BJ (cell line): Measurements from ENCODE around the gene LZTS2. TPM values are rescaled to one million over a fixed set of nuclear protein-coding genes. Genes with fewer than 3 reads are reported as not detected.

Source experiments
- CTCF ChIA-PET: fragments of 350-600 bp; formaldehyde crosslinking; extraction: SDS; loops from one replicate; lab custom pipeline; 2021; ENCODE audit warnings: antibody characterized with exemption, inconsistent platforms; lab: Yijun Ruan, JAX
- POLR2A ChIA-PET: fragments of 300-600 bp; sonication (Branson Sonifier 250); formaldehyde crosslinking; extraction: SDS; loops from one replicate; lab custom pipeline; 2021; ENCODE audit warnings: antibody characterized with exemption; lab: Charles Lee
- DNase-seq: peaks from one replicate; pipeline ENCODE4 v3.0.0-alpha.2; 2011; ENCODE audit warnings: low read depth
- H3K27me3 ChIP-seq: 2 replicates; pipeline ENCODE4 v1.6.0; 2011; ENCODE audit warnings: low read length; ENCODE audit not compliant: control insufficient read depth, insufficient read depth
- H3K36me3 ChIP-seq: 2 replicates; pipeline ENCODE4 v1.5.1; 2011; ENCODE audit warnings: low read length; ENCODE audit not compliant: control insufficient read depth, insufficient read depth
- H3K4me3 ChIP-seq: 2 replicates; pipeline ENCODE4 v1.5.1; 2011; ENCODE audit warnings: low read depth, mild to moderate bottlenecking, control low read depth, low read length
- polyA plus RNA-seq: library from polyadenylated mRNA; depleted of rRNA; stranded (reverse); fragments of >200 nt; gene quantifications from 2 replicates; pipeline ENCODE4 v1.2.3, GENCODE V29; 2011
- TF ChIP-seq, protein P1 (sequence below): IDR thresholded peaks from 2 replicates; pipeline ENCODE4 v1.5.1; 2011; ENCODE audit warnings: low read depth, mild to moderate bottlenecking, control low read depth, inconsistent platforms, low read length, moderate library complexity; ENCODE audit not compliant: insufficient read depth

Gene LZTS2
- polyA plus RNA-seq, 1 experiment: 81.5 TPM

- H3K27me3 ChIP-seq: peaks cover 12% of the 10 kb centered on the region
- TF ChIP-seq, protein P1, sequence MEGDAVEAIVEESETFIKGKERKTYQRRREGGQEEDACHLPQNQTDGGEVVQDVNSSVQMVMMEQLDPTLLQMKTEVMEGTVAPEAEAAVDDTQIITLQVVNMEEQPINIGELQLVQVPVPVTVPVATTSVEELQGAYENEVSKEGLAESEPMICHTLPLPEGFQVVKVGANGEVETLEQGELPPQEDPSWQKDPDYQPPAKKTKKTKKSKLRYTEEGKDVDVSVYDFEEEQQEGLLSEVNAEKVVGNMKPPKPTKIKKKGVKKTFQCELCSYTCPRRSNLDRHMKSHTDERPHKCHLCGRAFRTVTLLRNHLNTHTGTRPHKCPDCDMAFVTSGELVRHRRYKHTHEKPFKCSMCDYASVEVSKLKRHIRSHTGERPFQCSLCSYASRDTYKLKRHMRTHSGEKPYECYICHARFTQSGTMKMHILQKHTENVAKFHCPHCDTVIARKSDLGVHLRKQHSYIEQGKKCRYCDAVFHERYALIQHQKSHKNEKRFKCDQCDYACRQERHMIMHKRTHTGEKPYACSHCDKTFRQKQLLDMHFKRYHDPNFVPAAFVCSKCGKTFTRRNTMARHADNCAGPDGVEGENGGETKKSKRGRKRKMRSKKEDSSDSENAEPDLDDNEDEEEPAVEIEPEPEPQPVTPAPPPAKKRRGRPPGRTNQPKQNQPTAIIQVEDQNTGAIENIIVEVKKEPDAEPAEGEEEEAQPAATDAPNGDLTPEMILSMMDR: peak; percentile 88
- H3K36me3 ChIP-seq: no peaks in the 10 kb centered on the region
- no peak for DNase-seq
- ChIA-PET CTCF (interaction anchor here (0.6 to 27.0 kb wide), 18 partner anchors 4 to 799 kb away, joined by 3 to 676 read pairs (median 4); partner anchors contain the start of genes KAZALD1, PDZD7 and SFXN3), POLR2A (interaction anchor here (0.6 kb wide), 1 partner anchor 11 kb away, joined by 3 read pairs; the partner anchor contains the start of gene KAZALD1)
- peak overlapping the region; percentile 18 for H3K4me3 ChIP-seq
These were observed 50.8 kb downstream of the LZTS2 start for GRCh38 chr10:101050208-101051069.

- Histone ChIP-seq H3K27me3 (peaks cover 11% of the 10 kb centered on the region), H3K4me3 (no peak overlapping the region), H3K36me3 (no peaks in the 10 kb centered on the region)
- no peak for DNase-seq
- ChIA-PET CTCF (interaction anchor here (0.6 to 27.0 kb wide), 11 partner anchors 6 to 517 kb away, joined by 3 to 676 read pairs (median 5); partner anchors contain the start of genes KAZALD1 and LZTS2), POLR2A (interaction anchor here (1.0 to 1.3 kb wide), 2 partner anchors 9 kb away, joined by 7 to 9 read pairs; no protein-coding TSS in a partner anchor)
- TF ChIP-seq, protein P1: no peak
These were observed 52.7 kb downstream of the LZTS2 start for GRCh38 chr10:101052285-101052684.

DNA sequence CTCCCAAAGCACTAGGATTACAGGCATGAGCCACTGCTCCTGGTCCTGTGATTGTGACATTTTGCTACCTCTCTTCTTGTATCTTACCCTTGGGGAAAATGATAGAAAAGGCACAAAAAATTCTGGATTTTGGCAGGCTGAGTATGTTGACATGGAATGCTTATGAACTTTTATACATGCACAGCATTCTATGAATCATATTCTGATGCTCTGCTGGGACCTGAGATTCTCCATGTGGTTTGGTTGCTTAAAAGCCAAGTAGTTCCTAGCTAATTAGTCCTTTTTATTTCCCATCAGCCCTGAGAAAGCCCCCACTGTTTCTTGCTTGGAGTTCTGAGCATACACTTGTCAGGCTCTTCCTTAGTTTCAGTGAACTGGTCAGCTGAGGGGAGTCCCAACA lies 53.9 kb downstream of the LZTS2 start:
- CTCF ChIA-PET: interaction anchor here (0.7 to 27.0 kb wide), 5 partner anchors 7 to 88 kb away, joined by 3 to 676 read pairs (median 70); partner anchors contain the start of gene KAZALD1
- Histone ChIP-seq H3K36me3 (no peaks in the 10 kb centered on the region), H3K4me3 (no peak overlapping the region), H3K27me3 (peaks cover 7% of the 10 kb centered on the region)
- TF ChIP-seq, protein P1: no peak
- no peak for DNase-seq
- POLR2A ChIA-PET: no interaction called here

- H3K4me3 ChIP-seq: no peak overlapping the region
- no peak for DNase-seq
- ChIA-PET CTCF (interaction anchor here (0.7 to 27.0 kb wide), 6 partner anchors 8 to 87 kb away, joined by 3 to 676 read pairs (median 36); partner anchors contain the start of gene KAZALD1), POLR2A (no interaction called here)
- H3K36me3 ChIP-seq: no peaks in the 10 kb centered on the region
- H3K27me3 ChIP-seq: no peaks in the 10 kb centered on the region; the same call in 1 of the 2 replicates
- TF ChIP-seq, protein P1: no peak
These were observed 54.7 kb downstream of the LZTS2 start for GRCh38 chr10:101054351-101054750.

DNA sequence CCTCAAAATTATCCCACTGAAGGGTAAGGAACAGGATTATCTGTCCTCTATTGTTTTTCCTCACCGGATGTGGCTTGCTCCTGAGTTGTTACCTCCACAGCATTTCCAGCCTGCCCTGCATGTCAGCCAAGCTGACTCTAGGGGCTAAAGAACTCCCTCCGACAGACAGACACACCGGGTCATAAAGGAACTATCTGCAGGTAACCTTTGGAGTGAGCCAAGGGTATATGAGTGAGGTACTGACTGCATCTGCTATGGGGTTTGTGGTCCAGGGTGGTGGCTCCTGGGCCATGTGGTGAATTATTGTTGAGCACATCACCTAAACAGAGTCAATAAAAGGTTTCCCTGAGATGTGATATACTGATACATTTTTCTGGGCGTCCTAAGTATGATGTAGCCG lies 55.3 kb downstream of the LZTS2 start:
- DNase-seq: no peak
- Histone ChIP-seq H3K27me3 (no peaks in the 10 kb centered on the region), H3K36me3 (no peaks in the 10 kb centered on the region), H3K4me3 (no peak overlapping the region)
- TF ChIP-seq, protein P1: no peak
- ChIA-PET CTCF (interaction anchor here (1.1 to 27.0 kb wide), 5 partner anchors 7 to 86 kb away, joined by 3 to 676 read pairs (median 70); partner anchors contain the start of gene KAZALD1), POLR2A (no interaction called here)
